GM19463 (cell line): ENCODE results near the gene SCARB1.

ENCODE experiments used
- ATAC-seq: cut with Tn5 transposase; IDR thresholded peaks from one replicate; pipeline ENCODE4 v1.9.1; 2021; ENCODE audit warnings: mild to moderate bottlenecking, moderate library complexity; ENCODE audit not compliant: unreplicated experiment

SCARB1 gene

GRCh38 chr12:124734224-124734788 lies 129.4 kb downstream of the SCARB1 start:
- no peak for ATAC-seq

DNA sequence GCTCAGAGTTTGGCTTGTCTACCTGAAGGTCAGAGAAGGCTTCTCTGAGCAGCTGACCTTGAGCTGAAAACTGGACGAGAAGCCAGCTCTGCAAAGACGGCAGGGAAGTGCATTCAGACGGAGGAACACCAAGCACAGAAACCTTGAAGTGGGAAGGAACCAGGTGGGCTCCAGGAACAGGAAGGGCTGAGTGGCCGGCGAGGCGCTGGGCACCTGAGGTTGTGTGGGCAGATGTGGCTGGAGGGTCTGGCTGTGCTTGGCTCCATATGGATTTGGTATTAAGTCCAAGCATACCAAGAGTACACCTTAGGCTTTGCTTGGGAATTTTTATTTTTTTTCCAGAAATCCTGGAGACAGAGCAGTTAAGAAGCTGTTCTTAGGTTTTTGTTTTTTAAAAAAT lies 130.6 kb downstream of the SCARB1 start:
- ATAC-seq = no peak

- ATAC-seq = no peak
Measured at GRCh38 chr12:124732275-124733075, 131.2 kb downstream of the SCARB1 start.

DNA sequence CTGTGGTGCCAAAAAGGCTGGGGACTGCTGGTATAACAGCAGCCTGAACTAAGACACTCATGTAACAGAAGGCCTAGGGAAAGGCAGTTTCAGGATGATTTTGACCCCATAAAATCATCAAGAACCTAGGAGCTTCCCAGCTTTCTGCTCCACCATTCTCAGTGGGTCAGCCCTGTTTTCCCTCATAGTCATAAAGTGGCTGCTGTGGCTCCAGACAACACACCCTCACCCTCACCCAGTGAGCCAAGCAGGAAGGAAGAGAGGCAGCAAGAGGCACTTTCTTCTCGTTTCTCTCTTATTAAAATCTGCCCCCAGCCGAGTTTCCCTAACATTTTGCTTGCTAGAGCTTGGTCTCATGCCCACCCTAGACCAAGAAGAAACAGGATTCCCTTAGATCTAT lies 131.8 kb downstream of the SCARB1 start:
- no peak for ATAC-seq

GRCh38 chr12:124730455-124730932 lies 133.2 kb downstream of the SCARB1 start:
- ATAC-seq = no peak

DNA sequence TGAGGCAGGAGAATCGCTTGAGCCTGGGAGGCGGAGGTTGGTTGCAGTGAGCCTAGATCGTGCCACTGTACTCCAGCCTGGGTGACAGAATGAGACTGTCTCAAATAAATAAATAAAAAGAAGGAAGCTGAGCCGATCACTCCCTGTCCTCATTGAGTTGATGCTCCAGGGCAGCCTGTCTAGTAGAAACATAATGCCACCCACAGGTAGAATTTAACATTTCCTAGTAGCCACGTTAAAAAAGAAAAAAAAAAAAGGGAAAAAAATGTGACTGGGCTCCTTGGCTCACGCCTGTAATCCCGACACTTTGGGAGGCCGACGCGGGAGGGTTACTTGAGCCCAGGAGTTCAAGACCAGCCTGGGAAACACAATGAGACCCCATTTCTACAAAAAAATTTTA lies 135.7 kb downstream of the SCARB1 start:
- ATAC-seq = no peak

- ATAC-seq = peak; percentile 79
Measured at GRCh38 chr12:124727264-124727800, 136.3 kb downstream of the SCARB1 start.
